Ovary (tissue), 3 donors: Measurements from ENCODE around the gene LPIN1.
"Not testable (repeated sequence)": the region's sequence is repeated elsewhere in the genome, so short reads cannot be mapped to it uniquely, and the experiment has no call there.

Experiments
- EP300 ChIP-seq: sonication (generic); formaldehyde crosslinking; IDR thresholded peaks from one replicate; pipeline ENCODE4 v1.6.1; 2017; ENCODE audit warnings: antibody characterized with exemption
- POLR2A ChIP-seq: fragments of 450-650 bp; IDR thresholded peaks from one replicate; pipeline ENCODE4 v1.6.1; 2017; ENCODE audit warnings: antibody characterized with exemption, mild to moderate bottlenecking, moderate library complexity
- TF ChIP-seq, protein P1 (sequence below), 3 donors: fragments of 450-650 bp in 2 of 3; fragments of 200-600 bp in 1 of 3; IDR thresholded peaks; one replicate each; pipeline versions ENCODE4 v1.5.1 to v1.8.0; 2016 to 2022; ENCODE audit warnings: antibody characterized with exemption in 3 of 3, mild to moderate bottlenecking in 1 of 3
- donor health status: DM: no; HTN: no; CAD: no.

GRCh38 chr2:11731214-11731984, 15.0 kb upstream of the LPIN1 start:
- TF ChIP-seq EP300, POLR2A: not testable (repeated sequence)
- TF ChIP-seq, protein P1, sequence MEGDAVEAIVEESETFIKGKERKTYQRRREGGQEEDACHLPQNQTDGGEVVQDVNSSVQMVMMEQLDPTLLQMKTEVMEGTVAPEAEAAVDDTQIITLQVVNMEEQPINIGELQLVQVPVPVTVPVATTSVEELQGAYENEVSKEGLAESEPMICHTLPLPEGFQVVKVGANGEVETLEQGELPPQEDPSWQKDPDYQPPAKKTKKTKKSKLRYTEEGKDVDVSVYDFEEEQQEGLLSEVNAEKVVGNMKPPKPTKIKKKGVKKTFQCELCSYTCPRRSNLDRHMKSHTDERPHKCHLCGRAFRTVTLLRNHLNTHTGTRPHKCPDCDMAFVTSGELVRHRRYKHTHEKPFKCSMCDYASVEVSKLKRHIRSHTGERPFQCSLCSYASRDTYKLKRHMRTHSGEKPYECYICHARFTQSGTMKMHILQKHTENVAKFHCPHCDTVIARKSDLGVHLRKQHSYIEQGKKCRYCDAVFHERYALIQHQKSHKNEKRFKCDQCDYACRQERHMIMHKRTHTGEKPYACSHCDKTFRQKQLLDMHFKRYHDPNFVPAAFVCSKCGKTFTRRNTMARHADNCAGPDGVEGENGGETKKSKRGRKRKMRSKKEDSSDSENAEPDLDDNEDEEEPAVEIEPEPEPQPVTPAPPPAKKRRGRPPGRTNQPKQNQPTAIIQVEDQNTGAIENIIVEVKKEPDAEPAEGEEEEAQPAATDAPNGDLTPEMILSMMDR (IDR thresholded peaks at IDR 0.05), result not testable (repeated sequence)
